PC-3 (cell line): ENCODE data around the gene STXBP1. TPM values are rescaled to one million over a fixed set of nuclear protein-coding genes. Genes with fewer than 3 reads are reported as not detected.

ENCODE experiments used
- ATAC-seq: fragments of 200-7000 bp; cut with Tn5 transposase; 2 replicates; pipeline ENCODE4 v1.9.1; 2020; ENCODE audit warnings: mild to moderate bottlenecking, moderate library complexity
- BruUV-seq: library from RNA; stranded (reverse); fragments of 400-500 nt; replicated peaks from 2 replicates; lab custom pipeline; 2021; lab: Mats Ljungman, UMichigan
- CTCF ChIA-PET: fragments of 300-600 bp; sonication (Branson Sonifier 250); formaldehyde crosslinking; loops from one replicate; lab custom pipeline; 2022; ENCODE audit warnings: antibody characterized with exemption; lab: Charles Lee
- POLR2A ChIA-PET: fragments of 300-600 bp; sonication (Branson Sonifier 250); formaldehyde crosslinking; loops from one replicate; lab custom pipeline; 2022; ENCODE audit warnings: antibody characterized with exemption; ENCODE audit not compliant: unreplicated experiment; lab: Charles Lee
- DNase-seq: peaks from one replicate; pipeline ENCODE4 v3.0.0-alpha.2; 2015
- H2AFZ ChIP-seq: fragments of 300-600 bp; sonication (generic); 2 replicates; pipeline ENCODE4 v1.6.0; 2016; ENCODE audit warnings: antibody characterized with exemption, low read length
- H3F3A ChIP-seq: fragments of 300-600 bp; sonication (generic); one replicate; pipeline ENCODE4 v1.6.0; 2017; ENCODE audit warnings: antibody characterized with exemption, low read length, control low read depth, mild to moderate bottlenecking; ENCODE audit not compliant: unreplicated experiment
- H3K27ac ChIP-seq: fragments of 300-600 bp; sonication (generic); 2 replicates; pipeline ENCODE4 v1.5.1; 2016; ENCODE audit warnings: mild to moderate bottlenecking, low read length
- H3K27me3 ChIP-seq: fragments of 300-600 bp; sonication (generic); 2 replicates; pipeline ENCODE4 v1.6.1; 2016; ENCODE audit warnings: low read length, mixed read lengths
- H3K36me3 ChIP-seq: fragments of 300-600 bp; sonication (generic); 2 replicates; pipeline ENCODE4 v1.6.1; 2016; ENCODE audit warnings: low read depth, mixed run types, low read length, mixed read lengths
- H3K4me1 ChIP-seq: fragments of 300-600 bp; sonication (generic); 2 replicates; pipeline ENCODE4 v1.5.1; 2016; ENCODE audit warnings: low read length; ENCODE audit not compliant: insufficient read depth
- H3K4me2 ChIP-seq: fragments of 300-600 bp; sonication (generic); 2 replicates; pipeline ENCODE4 v1.6.0; 2016; ENCODE audit warnings: low read length
- H3K4me3 ChIP-seq: fragments of 300-600 bp; sonication (generic); 2 replicates; pipeline ENCODE4 v1.5.1; 2016; ENCODE audit warnings: mild to moderate bottlenecking, low read length, mixed read lengths
- H3K79me2 ChIP-seq: fragments of 300-600 bp; sonication (generic); 2 replicates; pipeline ENCODE4 v1.6.1; 2017; ENCODE audit warnings: low read length, mixed read lengths
- H3K9ac ChIP-seq: fragments of 300-600 bp; sonication (generic); 2 replicates; pipeline ENCODE4 v1.6.0; 2016; ENCODE audit warnings: mild to moderate bottlenecking, low read length
- H3K9me2 ChIP-seq: fragments of 300-600 bp; sonication (generic); replicated peaks from 2 replicates; pipeline ENCODE4 v1.6.1; 2016; ENCODE audit warnings: mixed run types, low read length, mixed read lengths
- H3K9me3 ChIP-seq: fragments of 300-600 bp; sonication (generic); 2 replicates; pipeline ENCODE4 v1.6.1; 2016; ENCODE audit warnings: low read length, mixed read lengths
- H4K20me1 ChIP-seq: fragments of 300-600 bp; sonication (generic); 2 replicates; pipeline ENCODE4 v1.6.1; 2016; ENCODE audit warnings: low read length, mixed read lengths
- CTCF ChIP-seq: fragments of 300-600 bp; sonication (generic); conservative IDR thresholded peaks from 2 replicates; pipeline ENCODE4 v1.5.1; 2017; ENCODE audit warnings: antibody characterized with exemption, low read depth, mild to moderate bottlenecking, low read length
- EZH2 ChIP-seq: fragments of 300-600 bp; sonication (generic); IDR thresholded peaks from one replicate; pipeline ENCODE4 v1.6.1; 2017; ENCODE audit warnings: antibody characterized with exemption, mild to moderate bottlenecking, low read length; ENCODE audit not compliant: unreplicated experiment
- EZH2phosphoT487 ChIP-seq: fragments of 300-600 bp; sonication (generic); IDR thresholded peaks from 2 replicates; pipeline ENCODE4 v1.6.1; 2018; ENCODE audit warnings: mild to moderate bottlenecking, antibody characterized with exemption, low read length, borderline replicate concordance
- intact Hi-C: fragments of 100-400 bp; cut with micrococcal nuclease; formaldehyde crosslinking; loops from 2 replicates; pipeline ENCODE4 v1.9.0; 2023
- total RNA-seq: library from RNA; depleted of rRNA; stranded (reverse); fragments of >200 nt; gene quantifications from 2 replicates; pipeline ENCODE4 v1.2.3, GENCODE V29; 2014

STXBP1 gene
- total RNA-seq, 1 experiment from 2014 or later = 9.1 TPM

GRCh38 chr9:127640908-127641545 is 28.9 kb downstream of the STXBP1 start:
- no TSS peak for BruUV-seq
- Histone ChIP-seq H3K9me3 (no peaks in the 10 kb centered on the region), H3K27ac (no peak overlapping the region), H3K4me1 (no peaks in the 10 kb centered on the region), H3F3A (no peaks in the 10 kb centered on the region), H3K79me2 (no peaks in the 10 kb centered on the region), H3K4me2 (no peak overlapping the region), H3K9me2 (no peaks in the 10 kb centered on the region), H3K4me3 (no peak overlapping the region), H2AFZ (no peak overlapping the region), H3K9ac (no peak overlapping the region), H3K36me3 (no peaks in the 10 kb centered on the region), H4K20me1 (no peaks in the 10 kb centered on the region), H3K27me3 (no peaks in the 10 kb centered on the region)
- ATAC-seq (no peak), DNase-seq (no peak)
- POLR2A ChIA-PET = no interaction called here
- TF ChIP-seq EZH2phosphoT487 (no peak), CTCF (no peak), EZH2 (no peak)
- intact Hi-C loops = no loop called here
- CTCF ChIA-PET = no interaction called here

DNA sequence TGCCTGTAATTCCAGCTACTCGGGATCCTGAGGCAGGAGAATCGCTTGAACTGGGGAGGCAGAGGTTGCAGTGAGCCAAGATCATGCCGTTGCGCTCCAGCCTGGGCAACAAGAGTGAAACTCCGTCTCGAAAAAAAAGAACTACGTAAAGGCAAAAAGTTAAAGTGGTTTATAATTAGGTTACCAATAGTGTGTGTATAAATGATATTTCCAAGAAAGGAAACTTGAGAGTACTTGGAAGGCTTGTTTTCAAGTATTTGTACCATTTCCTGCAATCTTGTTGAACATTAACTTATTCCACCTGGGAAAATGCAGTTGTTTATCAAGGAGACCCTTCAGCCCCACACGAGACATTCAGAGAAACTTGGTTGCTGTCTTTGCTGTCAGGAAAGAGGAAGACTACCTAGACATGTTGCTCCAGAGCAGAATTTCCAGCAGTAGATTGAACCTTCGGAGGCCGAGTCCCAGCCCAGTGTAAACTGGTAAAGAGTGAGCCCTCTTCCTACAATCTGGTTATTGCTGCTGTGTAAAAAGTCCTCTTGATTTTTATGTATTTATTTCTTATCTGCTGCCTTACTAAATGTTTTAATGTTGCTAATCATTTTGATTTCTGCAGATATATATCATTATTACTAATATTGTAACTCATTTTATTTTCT is 30.1 kb downstream of the STXBP1 start:
- H3K27me3 ChIP-seq = no peaks in the 10 kb centered on the region
- intact Hi-C loops = no loop called here
- CTCF ChIA-PET = no interaction called here
- H3K9me2 ChIP-seq = no peaks in the 10 kb centered on the region
- H3K9ac ChIP-seq = no peak overlapping the region
- no peak overlapping the region for H3K4me3 ChIP-seq
- DNase-seq (no peak), ATAC-seq (no peak)
- no peak for TF ChIP-seq EZH2
- no peak for TF ChIP-seq CTCF
- H3K9me3 ChIP-seq = no peaks in the 10 kb centered on the region
- no peak overlapping the region for H2AFZ ChIP-seq
- H4K20me1 ChIP-seq = no peaks in the 10 kb centered on the region
- no peaks in the 10 kb centered on the region for H3K36me3 ChIP-seq
- H3K4me1 ChIP-seq = no peaks in the 10 kb centered on the region
- H3F3A ChIP-seq = no peaks in the 10 kb centered on the region
- BruUV-seq = no TSS peak
- no peaks in the 10 kb centered on the region for H3K79me2 ChIP-seq
- no peak overlapping the region for H3K27ac ChIP-seq
- POLR2A ChIA-PET = interaction anchor here (0.7 kb wide), 1 partner anchor 486 kb away, joined by 4 read pairs; no protein-coding TSS in a partner anchor
- no peak overlapping the region for H3K4me2 ChIP-seq

- Histone ChIP-seq H3K36me3 (no peaks in the 10 kb centered on the region), H2AFZ (no peak overlapping the region), H3K9me2 (no peaks in the 10 kb centered on the region), H3K4me1 (no peaks in the 10 kb centered on the region), H3K27ac (no peak overlapping the region), H4K20me1 (no peaks in the 10 kb centered on the region), H3K9me3 (no peaks in the 10 kb centered on the region), H3K79me2 (no peaks in the 10 kb centered on the region), H3K4me2 (no peak overlapping the region), H3K27me3 (no peaks in the 10 kb centered on the region), H3K4me3 (no peak overlapping the region), H3F3A (no peaks in the 10 kb centered on the region), H3K9ac (no peak overlapping the region)
- BruUV-seq = no TSS peak
- intact Hi-C loops = no loop called here
- DNase-seq = no peak
- TF ChIP-seq EZH2phosphoT487 (no peak), CTCF (no peak)
- ChIA-PET POLR2A (no interaction called here), CTCF (no interaction called here)
- ATAC-seq = no peak
Observed at GRCh38 chr9:127644146-127644827, 32.2 kb downstream of the STXBP1 start.
